HepG2 (cell line): ENCODE measurements around the gene ZNF544. TPM values are rescaled to one million over a fixed set of nuclear protein-coding genes. Genes with fewer than 3 reads are reported as not detected.
A peak's percentile ranks its signal among the peaks of the same experiment; 100 is the strongest.

Experiments used
- ATRX ChIP-seq: sonication (generic); formaldehyde crosslinking; IDR thresholded peaks from 2 replicates; pipeline ENCODE4 v1.4.0; 2020; ENCODE audit warnings: missing genetic modification reagents, borderline replicate concordance
- BCL3 ChIP-seq: sonication (generic); formaldehyde crosslinking; IDR thresholded peaks from 2 replicates; pipeline ENCODE4 v1.5.1; 2020; ENCODE audit warnings: mild to moderate bottlenecking, missing genetic modification reagents, moderate library complexity
- CENPBD1 ChIP-seq: sonication (generic); formaldehyde crosslinking; IDR thresholded peaks from 2 replicates; pipeline ENCODE4 v1.8.0; 2022; ENCODE audit warnings: missing genetic modification reagents, low read depth, mild to moderate bottlenecking, borderline replicate concordance
- EEA1 ChIP-seq: sonication (generic); formaldehyde crosslinking; IDR thresholded peaks from 2 replicates; pipeline ENCODE4 v1.5.1; 2020; ENCODE audit warnings: mild to moderate bottlenecking, missing genetic modification reagents, borderline replicate concordance
- EHMT2 ChIP-seq: fragments of 200-600 bp; sonication (generic); IDR thresholded peaks from 2 replicates; pipeline ENCODE4 v1.7.0; 2017; ENCODE audit warnings: antibody characterized with exemption, low read depth, low read length, borderline replicate concordance
- EP300 ChIP-seq, 3 experiments: sonication (generic) in 1 of 3; formaldehyde crosslinking in 1 of 3; IDR thresholded peaks; 2 replicates each; pipeline versions ENCODE4 v1.5.1 to v1.6.1; 2011 to 2020; ENCODE audit warnings: low read depth in 2 of 3, low read length in 2 of 3, borderline replicate concordance in 1 of 3, improper control_type of control experiment in 1 of 3, mild to moderate bottlenecking in 1 of 3, missing genetic modification reagents in 1 of 3, moderate library complexity in 1 of 3
- ETV6 ChIP-seq: sonication (generic); formaldehyde crosslinking; conservative IDR thresholded peaks from 2 replicates; pipeline ENCODE4 v1.4.0; 2020; ENCODE audit warnings: missing genetic modification reagents
- HNRNPUL1 ChIP-seq: fragments of 200-400 bp; formaldehyde crosslinking; IDR thresholded peaks from 2 replicates; pipeline ENCODE4 v1.6.1; 2017; ENCODE audit warnings: low read depth, mild to moderate bottlenecking, low read length, moderate library complexity
- KLF11 ChIP-seq: IDR thresholded peaks from 2 replicates; pipeline ENCODE4 v1.6.1; 2016; ENCODE audit warnings: missing compliant biosample characterization
- KLF15 ChIP-seq: sonication (generic); formaldehyde crosslinking; IDR thresholded peaks from 2 replicates; pipeline ENCODE4 v1.8.1; 2023; ENCODE audit warnings: borderline replicate concordance, mild to moderate bottlenecking, inconsistent platforms, missing genetic modification reagents, mixed read lengths
- LBX2 ChIP-seq: sonication (generic); formaldehyde crosslinking; IDR thresholded peaks from 2 replicates; pipeline ENCODE4 v1.5.0; 2020; ENCODE audit warnings: missing genetic modification reagents, mild to moderate bottlenecking, borderline replicate concordance
- MED8 ChIP-seq: sonication (generic); formaldehyde crosslinking; IDR thresholded peaks from 2 replicates; pipeline ENCODE4 v1.8.1; 2023; ENCODE audit warnings: mild to moderate bottlenecking, missing genetic modification reagents; ENCODE audit not compliant: insufficient replicate concordance
- NR2F1 ChIP-seq, 2 experiments: fragments of 450-650 bp in 1 of 2; formaldehyde crosslinking in 1 of 2; IDR thresholded peaks; 2 replicates each; pipeline versions ENCODE4 v1.5.0 to v1.6.1; 2016 to 2020; ENCODE audit warnings: mild to moderate bottlenecking in 1 of 2, missing compliant biosample characterization in 1 of 2, missing genetic modification reagents in 1 of 2, moderate library complexity in 1 of 2
- RFXAP ChIP-seq: sonication (generic); formaldehyde crosslinking; IDR thresholded peaks from 2 replicates; pipeline ENCODE4 v1.4.0; 2020; ENCODE audit warnings: missing genetic modification reagents, borderline replicate concordance
- SALL1 ChIP-seq: sonication (generic); formaldehyde crosslinking; IDR thresholded peaks from 2 replicates; pipeline ENCODE4 v1.8.0; 2022; ENCODE audit warnings: mild to moderate bottlenecking, missing genetic modification reagents
- TFDP2 ChIP-seq: sonication (generic); formaldehyde crosslinking; IDR thresholded peaks from 2 replicates; pipeline ENCODE4 v1.4.0; 2020; ENCODE audit warnings: missing genetic modification reagents
- ZBTB26 ChIP-seq: IDR thresholded peaks from 2 replicates; pipeline ENCODE4 v1.6.1; 2016; ENCODE audit warnings: missing compliant biosample characterization, missing genetic modification reagents, borderline replicate concordance
- ZNF138 ChIP-seq: sonication (generic); formaldehyde crosslinking; IDR thresholded peaks from 2 replicates; pipeline ENCODE4 v1.5.0; 2020; ENCODE audit warnings: mild to moderate bottlenecking, low read depth, missing genetic modification reagents
- ZNF30 ChIP-seq: sonication (generic); formaldehyde crosslinking; IDR thresholded peaks from 2 replicates; pipeline ENCODE4 v1.5.0; 2020; ENCODE audit warnings: mild to moderate bottlenecking, missing genetic modification reagents
- ZNF335 ChIP-seq: sonication (generic); formaldehyde crosslinking; IDR thresholded peaks from 2 replicates; pipeline ENCODE4 v1.4.0; 2020; ENCODE audit warnings: missing genetic modification reagents
- ZNF496 ChIP-seq: sonication (generic); formaldehyde crosslinking; IDR thresholded peaks from 2 replicates; pipeline ENCODE4 v1.8.1; 2023; ENCODE audit warnings: mild to moderate bottlenecking, moderate library complexity, missing genetic modification reagents; ENCODE audit not compliant: insufficient replicate concordance
- ZNF567 ChIP-seq: sonication (generic); formaldehyde crosslinking; IDR thresholded peaks from 2 replicates; pipeline ENCODE4 v1.8.1; 2023; ENCODE audit warnings: mild to moderate bottlenecking, missing genetic modification reagents, borderline replicate concordance
- ZNF674 ChIP-seq: sonication (generic); formaldehyde crosslinking; IDR thresholded peaks from 2 replicates; pipeline ENCODE4 v1.5.0; 2020; ENCODE audit warnings: low read depth, mild to moderate bottlenecking, missing genetic modification reagents
- polyA plus RNA-seq, 8 experiments: library from polyadenylated mRNA; depleted of rRNA in 3 of 8; stranded (reverse) in 7 of 8; unstranded in 1 of 8; fragments of >200 nt; fragmentation: Illumina TruSeq in 4 of 8; extraction: Trizol in 4 of 8; gene quantifications; 2 replicates each; pipeline versions ENCODE4 v1.2.1 to v1.2.3, GENCODE V29; 2011 to 2016; ENCODE audit warnings: low read depth in 4 of 8, missing spikeins in 1 of 8, mixed read lengths in 1 of 8; ENCODE audit not compliant: insufficient read depth in 1 of 8
- total RNA-seq, 5 experiments: library from RNA; depleted of rRNA; stranded (reverse); fragments of >200 nt; fragmentation: Illumina TruSeq; extraction: Trizol; gene quantifications; 2 replicates each; pipeline ENCODE4 v1.2.3, GENCODE V29; 2016; ENCODE audit warnings: low read depth in 1 of 5

ZNF544 gene
- total and polyA plus RNA-seq, 2 of the 13 experiments (the other 11 are each of a cell fraction or from before 2014, with no cell fraction given) = 13.1 to 17.0 TPM

- peak; percentile 55; the same call in 1 of the 2 replicates for TF ChIP-seq BCL3 (CRISPR knock-in tag)
- no peak for TF ChIP-seq HNRNPUL1
- no peak for TF ChIP-seq ZNF496
- 0 out of 2 replicates have a peak, but pooled peaks have one; percentile 31 for TF ChIP-seq ZBTB26 (CRISPR knock-in tag)
- TF ChIP-seq SALL1 (CRISPR knock-in tag) = no peak
- TF ChIP-seq KLF15 (CRISPR knock-in tag) = no peak
- TF ChIP-seq ZNF674 (CRISPR knock-in tag) = no peak
- peak in 1 of 2 experiments; percentile 70; a peak in 2 of 4 replicates for TF ChIP-seq NR2F1 (CRISPR knock-in tag; IDR thresholded peaks at IDR 0.05)
- TF ChIP-seq RFXAP (CRISPR knock-in tag) = no peak
- TF ChIP-seq ZNF335 (CRISPR knock-in tag) = no peak; the same call in 1 of the 2 replicates
- TF ChIP-seq KLF11 = no peak
- TF ChIP-seq ETV6 = no peak
- TF ChIP-seq MED8 (CRISPR knock-in tag) = no peak
- TF ChIP-seq ZNF567 (CRISPR knock-in tag) = no peak
- no peak; the same call in 1 of the 2 replicates for TF ChIP-seq ZNF138 (CRISPR knock-in tag)
- no peak for TF ChIP-seq CENPBD1 (CRISPR knock-in tag)
- no peak for TF ChIP-seq LBX2
- no peak for TF ChIP-seq ATRX (CRISPR knock-in tag)
- TF ChIP-seq EP300 (IDR thresholded peaks at IDR 0.05; ENCODE audit: low read depth in 2 of 2, low read length in 2 of 2) = no peak
- TF ChIP-seq EP300 (CRISPR knock-in tag; IDR thresholded peaks at IDR 0.05; ENCODE audit: borderline replicate concordance) = no peak
- peak; percentile 74; the same call in 1 of the 2 replicates for TF ChIP-seq ZNF30 (CRISPR knock-in tag)
- TF ChIP-seq TFDP2 (CRISPR knock-in tag) = 0 out of 2 replicates have a peak, but pooled peaks have one; percentile 6
- no peak for TF ChIP-seq EHMT2
- no peak for TF ChIP-seq EEA1 (CRISPR knock-in tag)
Measured at GRCh38 chr19:58279042-58279924, 50.6 kb downstream of the ZNF544 start (continued).
